A673 (cell line): ENCODE measurements around the gene NRXN3. TPM values are rescaled to one million over a fixed set of nuclear protein-coding genes. Genes with fewer than 3 reads are reported as not detected.
A peak's percentile ranks its signal among the peaks of the same experiment; 100 is the strongest.

Source experiments
- BruUV-seq: library from RNA; stranded (reverse); fragments of 400-500 nt; replicated peaks from 2 replicates; lab custom pipeline; 2021; lab: Mats Ljungman, UMichigan
- CTCF ChIA-PET: fragments of 300-600 bp; sonication (Branson Sonifier 250); formaldehyde crosslinking; loops from one replicate; lab custom pipeline; 2022; ENCODE audit warnings: antibody characterized with exemption; lab: Charles Lee
- POLR2A ChIA-PET: fragments of 300-600 bp; sonication (Branson Sonifier 250); formaldehyde crosslinking; loops from one replicate; lab custom pipeline; 2022; ENCODE audit warnings: antibody characterized with exemption; ENCODE audit not compliant: low non-redundant PET; lab: Charles Lee
- DNase-seq: peaks from one replicate; pipeline ENCODE4 v3.0.0-alpha.2; 2015; ENCODE audit warnings: low spot score
- H3K27ac ChIP-seq: fragments of 200-600 bp; sonication (generic); 2 replicates; pipeline ENCODE4 v1.5.1; 2016; ENCODE audit warnings: mixed run types, low read depth, mild to moderate bottlenecking, mixed read lengths, antibody characterized with exemption, low read length; ENCODE audit not compliant: poor library complexity, severe bottlenecking
- H3K27me3 ChIP-seq: fragments of 200-600 bp; sonication (generic); replicated peaks from 2 replicates; pipeline ENCODE4 v1.6.1; 2017; ENCODE audit warnings: mixed run types, low read depth, mild to moderate bottlenecking, mixed read lengths, antibody characterized with exemption, low read length; ENCODE audit not compliant: insufficient read depth, poor library complexity
- H3K36me3 ChIP-seq: fragments of 200-600 bp; sonication (generic); 2 replicates; pipeline ENCODE4 v1.6.1; 2016; ENCODE audit warnings: mixed run types, mild to moderate bottlenecking, mixed read lengths, antibody characterized with exemption, low read length; ENCODE audit not compliant: insufficient read depth, poor library complexity, severe bottlenecking
- H3K4me1 ChIP-seq: fragments of 200-600 bp; sonication (generic); 2 replicates; pipeline ENCODE4 v1.6.1; 2017; ENCODE audit warnings: mixed run types, mild to moderate bottlenecking, mixed read lengths, antibody characterized with exemption, low read length; ENCODE audit not compliant: insufficient read depth, poor library complexity, severe bottlenecking
- H3K4me3 ChIP-seq: fragments of 200-600 bp; sonication (generic); 2 replicates; pipeline ENCODE4 v1.5.1; 2016; ENCODE audit warnings: low read depth, mixed run types, mild to moderate bottlenecking, mixed read lengths, low read length; ENCODE audit not compliant: poor library complexity, severe bottlenecking
- H3K9me3 ChIP-seq: fragments of 200-600 bp; sonication (generic); 2 replicates; pipeline ENCODE4 v1.6.1; 2016; ENCODE audit warnings: mixed run types, low read depth, mild to moderate bottlenecking, mixed read lengths, antibody characterized with exemption, low read length; ENCODE audit not compliant: poor library complexity, severe bottlenecking
- CTCF ChIP-seq: fragments of 300-800, 200-600 bp; sonication (generic); conservative IDR thresholded peaks from 2 replicates; pipeline ENCODE4 v1.5.1; 2017; ENCODE audit warnings: low read depth, mild to moderate bottlenecking, antibody characterized with exemption, low read length, moderate library complexity, mixed read lengths
- EZH2 ChIP-seq: fragments of 200-600 bp; sonication (generic); IDR thresholded peaks from 2 replicates; pipeline ENCODE4 v1.6.1; 2017; ENCODE audit warnings: borderline replicate concordance, low read depth, mild to moderate bottlenecking, mixed read lengths, antibody characterized with exemption, low read length; ENCODE audit not compliant: poor library complexity, severe bottlenecking
- intact Hi-C: fragments of 100-400 bp; cut with micrococcal nuclease; formaldehyde crosslinking; loops from one replicate; pipeline ENCODE4 v1.10.0; 2022; ENCODE audit not compliant: unreplicated experiment
- total RNA-seq: library from RNA; stranded (reverse); gene quantifications from 2 replicates; pipeline ENCODE4 v1.2.3, GENCODE V29; 2021

The NRXN3 gene
- total RNA-seq, 1 experiment from 2014 or later: 0.21 TPM

- H3K9me3 ChIP-seq: no peaks in the 10 kb centered on the region
- intact Hi-C loops: no loop called here
- POLR2A ChIA-PET: no interaction called here
- TF ChIP-seq CTCF: no peak
- TF ChIP-seq EZH2: no peak
- no peak overlapping the region for H3K4me3 ChIP-seq
- peaks cover 27% of the 10 kb centered on the region for H3K4me1 ChIP-seq
- DNase-seq: no peak
- H3K36me3 ChIP-seq: no peaks in the 10 kb centered on the region
- CTCF ChIA-PET: no interaction called here
- no peaks in the 10 kb centered on the region for H3K27me3 ChIP-seq
- BruUV-seq: no TSS peak
- no peak overlapping the region for H3K27ac ChIP-seq
Measured at GRCh38 chr14:79730196-79730595, 1560.0 kb downstream of the NRXN3 start.

- intact Hi-C loops: no loop called here
- H3K27me3 ChIP-seq: no peaks in the 10 kb centered on the region
- ChIA-PET POLR2A (interaction anchor here (0.6 kb wide), 1 partner anchor 128 kb away, joined by 5 read pairs; no protein-coding TSS in a partner anchor), CTCF (no interaction called here)
- BruUV-seq: no TSS peak
- peaks cover 27% of the 10 kb centered on the region for H3K4me1 ChIP-seq
- H3K9me3 ChIP-seq: peaks cover 1% of the 10 kb centered on the region
- TF ChIP-seq CTCF (no peak), EZH2 (no peak)
- no peak overlapping the region for H3K4me3 ChIP-seq
- H3K27ac ChIP-seq: no peak overlapping the region
- no peak for DNase-seq
- no peaks in the 10 kb centered on the region for H3K36me3 ChIP-seq
Measured at GRCh38 chr14:79730953-79731352, 1560.8 kb downstream of the NRXN3 start.

GRCh38 chr14:79732911-79733655, 1562.9 kb downstream of the NRXN3 start:
- Histone ChIP-seq H3K27me3 (no peaks in the 10 kb centered on the region), H3K36me3 (no peaks in the 10 kb centered on the region), H3K27ac (no peak overlapping the region), H3K9me3 (peaks cover 13% of the 10 kb centered on the region), H3K4me1 (peaks cover 27% of the 10 kb centered on the region), H3K4me3 (no peak overlapping the region)
- ChIA-PET CTCF (no interaction called here), POLR2A (no interaction called here)
- no TSS peak for BruUV-seq
- TF ChIP-seq EZH2: no peak
- TF ChIP-seq CTCF: no peak
- peak; percentile 55 for DNase-seq
- intact Hi-C loops: no loop called here
